Hindlimb muscle (tissue), 1 donor: ENCODE measurements around the gene PKHD1. TPM values are rescaled to one million over a fixed set of nuclear protein-coding genes. Genes with fewer than 3 reads are reported as not detected.

Source experiments
- DNase-seq: peaks from one replicate; pipeline ENCODE4 v3.0.0-alpha.2; 2013
- polyA plus RNA-seq: library from polyadenylated mRNA; unstranded; fragments of 120-200 nt; gene quantifications from one replicate; pipeline ENCODE4 v1.2.1, GENCODE V29; 2013; ENCODE audit not compliant: insufficient read length

The PKHD1 gene
- polyA plus RNA-seq = 9.5 TPM

DNA sequence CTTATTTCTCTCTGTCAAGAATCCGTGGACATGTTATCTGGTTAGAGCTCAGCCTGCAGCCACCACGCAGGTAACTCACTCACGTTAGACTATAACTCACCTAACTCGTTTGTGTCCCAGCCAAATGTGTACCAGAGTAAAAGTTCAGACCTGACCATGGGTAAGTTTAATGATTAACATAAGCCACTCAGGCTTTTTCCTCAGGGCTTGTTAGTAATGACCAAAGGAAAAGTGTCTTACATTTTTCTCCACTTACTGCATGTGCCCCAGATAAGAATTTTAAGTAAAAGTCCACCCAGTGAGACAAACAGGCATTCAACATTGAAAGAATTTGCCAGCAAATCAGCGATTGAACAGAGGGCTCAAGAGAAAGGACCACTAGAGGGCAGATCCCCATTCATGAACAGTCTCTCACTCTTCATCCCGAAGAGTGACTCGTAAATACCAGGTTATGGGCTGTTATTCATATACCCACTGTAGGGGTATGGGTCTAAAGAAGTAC is at the start of gene PKHD1:
Gene PKHD1, minus strand, starts transcription at position 116 of the 502 bp plus-strand sequence. CDS start 2,680 bp downstream, outside the sequence.
- DNase-seq = no peak

DNA sequence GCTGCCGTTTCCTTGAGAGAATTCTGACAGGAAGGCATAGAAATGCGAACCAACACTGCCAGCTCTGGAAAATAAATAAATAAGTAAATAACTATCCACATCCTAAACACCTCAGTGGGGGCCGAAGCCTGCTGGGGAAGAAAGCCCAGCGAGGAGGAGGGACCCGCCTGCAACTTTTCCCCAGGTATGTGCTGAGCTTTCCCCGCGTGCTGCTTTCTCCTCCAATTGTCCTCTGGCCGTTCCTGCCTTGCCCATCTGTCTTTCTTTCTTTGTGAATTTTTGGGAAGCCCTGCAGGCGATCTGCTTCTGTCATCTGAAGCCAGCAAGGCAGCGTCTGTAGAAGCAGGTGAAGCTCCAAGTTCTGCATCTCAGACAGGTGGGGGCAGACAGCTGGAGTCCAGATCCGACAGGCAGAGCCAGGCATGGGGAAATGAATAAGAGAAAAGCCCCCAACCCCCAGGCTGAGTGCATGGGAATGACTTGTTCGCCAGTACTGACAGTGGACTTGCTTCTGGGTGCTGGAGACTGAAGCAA is 49.6 kb upstream of the PKHD1 start:
- no peak for DNase-seq

DNA sequence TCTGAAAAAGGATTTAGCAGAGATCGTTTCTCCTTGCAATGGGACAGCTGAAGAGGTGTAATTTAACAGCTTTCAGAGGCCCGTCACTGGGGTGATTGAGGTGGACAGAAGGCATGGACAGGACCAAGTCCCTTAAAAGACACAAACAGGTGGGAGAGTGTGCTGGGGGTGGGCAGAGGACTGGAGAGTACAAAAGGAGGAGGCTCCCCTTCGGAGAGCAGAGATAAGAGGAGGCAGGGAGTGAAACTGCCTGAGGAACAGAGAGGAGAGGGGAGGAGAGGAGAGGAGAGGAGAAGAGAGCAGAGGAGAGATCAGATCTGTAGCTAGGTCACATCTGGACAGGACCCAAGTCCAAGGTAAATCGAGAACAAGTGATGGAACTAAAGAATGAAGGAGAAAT is 48.6 kb upstream of the PKHD1 start:
- no peak for DNase-seq

GRCh38 chr6:52135217-52135616 is 47.8 kb upstream of the PKHD1 start:
- no peak for DNase-seq

GRCh38 chr6:52134011-52134410 is 46.6 kb upstream of the PKHD1 start:
- no peak for DNase-seq

GRCh38 chr6:52133324-52133723 is 45.9 kb upstream of the PKHD1 start:
- DNase-seq = no peak

DNA sequence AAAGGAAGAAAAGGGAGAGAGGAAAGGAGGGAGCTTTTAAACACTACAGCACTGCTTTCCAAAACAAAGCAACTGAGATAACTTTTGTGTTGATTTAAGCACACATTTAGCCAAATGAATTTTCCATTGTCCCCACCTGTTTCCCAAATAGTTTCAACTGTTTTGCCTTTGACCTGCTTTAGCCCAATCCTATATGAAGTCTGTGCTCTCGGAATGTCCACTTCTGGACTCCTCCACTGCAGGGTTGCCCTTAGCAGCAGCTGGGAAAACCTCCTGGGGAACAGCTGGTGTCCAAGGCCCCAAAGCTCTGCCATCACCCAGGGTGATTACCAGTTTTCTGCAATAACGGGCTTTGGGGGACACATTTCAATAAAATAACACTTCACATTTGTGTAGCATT is 44.9 kb upstream of the PKHD1 start:
- no peak for DNase-seq

DNA sequence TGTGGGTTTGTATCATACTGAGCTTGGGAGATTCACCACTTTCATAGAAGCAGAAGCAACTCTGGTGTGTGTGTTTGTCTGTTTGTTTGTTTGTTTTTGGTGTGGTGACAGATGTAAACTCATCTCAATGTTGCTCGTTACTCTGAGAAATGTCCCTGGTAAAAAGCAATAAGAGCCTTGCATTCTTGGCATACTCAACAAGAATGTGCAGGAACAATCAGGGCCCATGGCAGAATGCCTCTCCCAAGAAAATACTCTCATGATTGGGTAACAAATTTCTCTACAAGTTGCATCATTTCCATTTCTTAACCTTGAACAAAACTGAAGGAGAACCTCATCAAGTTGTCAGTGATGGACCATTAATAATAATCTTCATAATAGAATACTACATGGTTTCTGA is 43.0 kb upstream of the PKHD1 start:
- DNase-seq = no peak

DNA sequence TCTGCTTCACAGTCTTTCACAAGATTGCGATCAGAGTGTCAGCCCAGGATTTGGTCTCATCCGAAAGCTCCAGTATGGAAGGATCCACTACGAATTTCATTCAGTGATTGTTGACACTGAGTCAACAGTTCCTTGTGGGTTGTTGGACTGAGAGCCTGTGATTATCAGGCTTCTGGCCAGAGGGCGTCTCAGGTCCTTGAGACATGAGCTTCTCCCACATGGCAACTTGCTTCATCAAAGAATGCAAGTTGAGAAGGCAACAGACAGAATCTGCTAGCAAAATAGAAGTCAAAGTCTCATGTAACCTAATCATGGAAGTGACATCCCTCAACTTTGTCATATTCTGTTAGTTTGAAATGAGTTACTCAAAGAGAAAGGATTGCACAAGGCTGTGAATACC is 40.5 kb upstream of the PKHD1 start:
- no peak for DNase-seq

GRCh38 chr6:52126231-52126630 is 38.8 kb upstream of the PKHD1 start:
- DNase-seq = no peak

- no peak for DNase-seq
These were observed 38.2 kb upstream of the PKHD1 start for GRCh38 chr6:52125572-52125971.

GRCh38 chr6:52125139-52125538 is 37.7 kb upstream of the PKHD1 start:
- DNase-seq = no peak

- DNase-seq = no peak
These were observed 37.0 kb upstream of the PKHD1 start for GRCh38 chr6:52124126-52125121.

DNA sequence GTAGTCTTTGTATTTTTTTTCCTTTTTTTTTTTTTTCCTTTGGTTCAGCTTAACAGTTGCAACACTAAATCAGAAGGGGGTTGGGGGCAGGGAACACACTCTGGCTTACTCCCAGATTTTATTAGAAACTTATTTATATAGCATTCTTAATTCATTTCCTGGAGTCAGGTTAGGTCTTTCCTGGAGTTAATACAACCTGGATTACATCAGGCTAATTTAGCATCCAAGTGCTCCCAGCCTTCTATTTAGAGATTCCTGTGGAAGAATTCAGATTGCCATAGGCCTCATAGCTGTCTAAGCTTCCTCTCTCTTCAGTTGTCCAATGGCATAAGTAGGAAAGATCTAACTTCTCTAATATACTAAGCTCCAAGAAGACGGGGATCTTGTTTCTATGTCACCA is 35.8 kb upstream of the PKHD1 start:
- no peak for DNase-seq

GRCh38 chr6:52117352-52117751 is 29.9 kb upstream of the PKHD1 start:
- DNase-seq = no peak

- no peak for DNase-seq
These were observed 29.2 kb upstream of the PKHD1 start for GRCh38 chr6:52116605-52116948.

DNA sequence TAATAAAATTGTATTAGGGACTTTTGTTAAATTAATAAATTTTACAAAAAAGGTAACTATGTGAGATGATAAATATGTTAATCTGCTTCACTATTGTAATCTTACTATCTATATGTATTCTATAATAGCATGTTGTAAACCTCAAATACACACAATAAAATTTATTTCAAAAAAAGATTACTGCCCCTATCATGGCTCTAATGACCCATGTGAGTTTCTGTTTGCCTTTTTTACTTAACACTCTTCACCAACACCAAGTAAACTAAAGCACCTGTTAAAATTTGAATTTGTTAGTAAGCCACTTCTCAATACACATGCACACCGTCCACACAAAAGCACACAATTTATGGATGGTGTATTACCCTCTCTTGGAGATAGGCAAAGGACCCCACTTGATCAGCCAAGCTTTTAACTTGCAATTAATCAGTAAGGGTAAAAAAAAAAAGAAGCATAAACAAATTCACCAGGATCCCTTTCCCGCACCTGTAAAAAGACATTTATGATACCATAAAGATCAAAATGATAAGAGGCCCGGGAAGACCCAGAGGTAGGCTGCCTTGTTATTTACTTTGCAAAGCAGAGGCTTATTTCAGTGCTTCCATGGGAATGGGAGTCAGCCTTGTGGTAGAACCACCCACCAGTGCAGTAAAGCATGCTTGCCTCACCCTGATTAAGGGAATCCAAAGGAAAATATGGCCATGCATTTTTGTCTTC is 28.6 kb upstream of the PKHD1 start:
- DNase-seq = no peak

- no peak for DNase-seq
These were observed 27.8 kb upstream of the PKHD1 start for GRCh38 chr6:52115145-52115741.

DNA sequence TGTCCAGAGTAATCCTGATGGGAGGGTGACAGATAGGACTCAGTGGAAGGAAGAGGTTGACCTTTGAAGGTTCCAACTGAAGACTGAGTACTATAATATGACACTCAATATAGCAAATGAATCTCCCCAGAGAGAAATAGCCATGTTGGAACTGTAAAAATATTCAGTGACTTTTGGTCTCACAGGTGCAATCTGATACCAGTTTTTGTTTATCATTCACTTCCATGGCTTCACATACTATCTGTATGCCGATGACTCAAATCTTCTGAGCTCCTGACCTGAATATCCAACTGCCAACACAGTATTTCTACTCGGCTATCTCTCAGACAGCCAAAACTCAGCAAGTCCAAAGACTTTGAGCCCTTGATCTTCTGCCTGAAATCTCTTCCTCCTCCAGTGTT is 21.8 kb upstream of the PKHD1 start:
- DNase-seq = no peak

DNA sequence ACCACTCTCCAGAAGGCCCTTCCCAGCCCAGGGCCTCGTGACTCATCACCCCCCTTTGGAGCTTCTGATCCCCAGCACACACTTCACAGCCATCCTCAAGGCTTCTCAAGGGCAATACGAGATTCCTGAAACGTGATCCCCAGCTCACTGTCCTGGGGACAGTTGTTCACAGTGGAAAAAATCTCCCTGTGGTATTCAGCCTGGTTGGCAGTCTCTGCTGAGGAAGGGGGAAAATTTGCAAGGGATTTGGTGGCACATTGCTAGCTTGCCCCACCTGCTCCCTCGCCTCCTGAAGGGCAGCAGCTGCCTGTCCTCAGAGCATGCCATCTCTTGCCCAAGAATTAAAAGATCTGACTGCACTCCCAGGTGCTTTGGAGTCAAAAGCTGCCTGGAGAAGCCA is 20.7 kb upstream of the PKHD1 start:
- no peak for DNase-seq

DNA sequence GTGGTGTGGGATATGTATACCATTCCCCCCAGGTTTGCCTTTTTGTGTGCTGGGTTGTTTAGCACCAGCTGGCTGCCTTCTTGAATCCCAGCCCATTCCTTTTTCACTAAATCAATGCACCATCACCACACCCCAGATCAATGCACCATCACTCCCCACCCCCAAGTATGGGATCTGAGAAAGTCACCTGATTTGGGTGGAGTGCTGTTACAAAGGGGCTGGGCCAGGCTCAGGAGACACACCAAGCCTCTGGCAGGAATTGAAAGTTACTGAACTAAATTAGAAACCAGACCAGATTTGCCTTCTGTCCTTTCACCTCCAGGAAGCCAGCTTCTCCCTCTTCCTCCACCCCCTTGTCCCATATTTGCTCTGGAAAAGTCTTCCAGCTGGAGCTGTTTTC is 19.6 kb upstream of the PKHD1 start:
- DNase-seq = no peak

GRCh38 chr6:52104979-52105378 is 17.6 kb upstream of the PKHD1 start:
- DNase-seq = no peak

GRCh38 chr6:52103623-52104022 is 16.2 kb upstream of the PKHD1 start:
- no peak for DNase-seq
